Sigmoid colon (tissue), 4 donors: Measurements from ENCODE around the gene BORCS8.

ENCODE experiments used
- EP300 ChIP-seq, 4 donors: sonication (generic); formaldehyde crosslinking; IDR thresholded peaks; one replicate each; pipeline ENCODE4 v1.6.1; 2017; ENCODE audit warnings: antibody characterized with exemption in 4 of 4
- POLR2A ChIP-seq, 2 donors: fragments of 450-650 bp; IDR thresholded peaks; one replicate each; pipeline ENCODE4 v1.6.1; 2016; ENCODE audit warnings: antibody characterized with exemption in 2 of 2, mild to moderate bottlenecking in 2 of 2, moderate library complexity in 2 of 2
- POLR2AphosphoS5 ChIP-seq, 4 donors: sonication (generic); formaldehyde crosslinking; IDR thresholded peaks; one replicate each; pipeline ENCODE4 v1.6.1; 2017; ENCODE audit warnings: antibody characterized with exemption in 4 of 4
- TF ChIP-seq, protein P1 (sequence below), 4 experiments: fragments of 450-650 bp in 3 of 4; fragments of 200-600 bp in 1 of 4; IDR thresholded peaks; one replicate each; pipeline ENCODE4 v1.5.1; 2016 to 2019; ENCODE audit warnings: antibody characterized with exemption in 4 of 4, mild to moderate bottlenecking in 3 of 4, moderate library complexity in 2 of 4

DNA sequence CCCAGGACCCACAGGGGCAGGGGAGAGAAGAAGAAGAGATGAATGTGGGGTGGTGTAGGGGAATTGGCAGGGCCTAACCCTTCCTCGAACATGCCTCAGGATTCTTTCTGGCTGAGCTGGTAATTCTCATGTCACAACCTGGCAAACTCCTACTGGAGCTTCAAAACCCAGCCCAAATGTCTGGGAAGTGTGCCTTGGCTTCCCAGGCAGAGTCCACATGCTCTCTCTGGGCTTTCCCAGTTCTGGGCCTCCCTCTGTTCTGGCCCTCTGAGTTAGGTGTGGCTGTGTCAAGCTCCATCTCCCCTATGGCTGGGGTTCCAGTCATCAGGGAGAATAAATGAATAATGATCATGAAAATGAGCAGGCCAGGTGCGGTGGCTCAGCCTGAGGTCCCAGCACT is 42.5 kb downstream of the BORCS8 start:
- TF ChIP-seq POLR2A (IDR thresholded peaks at IDR 0.05) (no peak), POLR2AphosphoS5 (IDR thresholded peaks at IDR 0.05) (no peak), EP300 (IDR thresholded peaks at IDR 0.05) (no peak)
- TF ChIP-seq, protein P1, sequence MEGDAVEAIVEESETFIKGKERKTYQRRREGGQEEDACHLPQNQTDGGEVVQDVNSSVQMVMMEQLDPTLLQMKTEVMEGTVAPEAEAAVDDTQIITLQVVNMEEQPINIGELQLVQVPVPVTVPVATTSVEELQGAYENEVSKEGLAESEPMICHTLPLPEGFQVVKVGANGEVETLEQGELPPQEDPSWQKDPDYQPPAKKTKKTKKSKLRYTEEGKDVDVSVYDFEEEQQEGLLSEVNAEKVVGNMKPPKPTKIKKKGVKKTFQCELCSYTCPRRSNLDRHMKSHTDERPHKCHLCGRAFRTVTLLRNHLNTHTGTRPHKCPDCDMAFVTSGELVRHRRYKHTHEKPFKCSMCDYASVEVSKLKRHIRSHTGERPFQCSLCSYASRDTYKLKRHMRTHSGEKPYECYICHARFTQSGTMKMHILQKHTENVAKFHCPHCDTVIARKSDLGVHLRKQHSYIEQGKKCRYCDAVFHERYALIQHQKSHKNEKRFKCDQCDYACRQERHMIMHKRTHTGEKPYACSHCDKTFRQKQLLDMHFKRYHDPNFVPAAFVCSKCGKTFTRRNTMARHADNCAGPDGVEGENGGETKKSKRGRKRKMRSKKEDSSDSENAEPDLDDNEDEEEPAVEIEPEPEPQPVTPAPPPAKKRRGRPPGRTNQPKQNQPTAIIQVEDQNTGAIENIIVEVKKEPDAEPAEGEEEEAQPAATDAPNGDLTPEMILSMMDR (IDR thresholded peaks at IDR 0.05), result no peak
